HAP-1 (cell line): ENCODE data around the gene TRPM4.

Experiments used
- DNase-seq, 2 experiments: peaks; one replicate each; pipeline ENCODE4 v3.0.0-alpha.2; 2016 to 2020; ENCODE audit warnings: low spot score in 2 of 2
- H3K27me3 ChIP-seq: fragments of 250-450 bp; sonication (Bioruptor Pico); 2 replicates; pipeline ENCODE4 v1.5.1; 2020; ENCODE audit warnings: low read depth, mild to moderate bottlenecking, moderate library complexity
- H3K36me3 ChIP-seq: fragments of 250-450 bp; sonication (Bioruptor Pico); replicated peaks from 2 replicates; pipeline ENCODE4 v1.5.1; 2020; ENCODE audit warnings: mild to moderate bottlenecking
- H3K4me1 ChIP-seq: fragments of 250-450 bp; sonication (Bioruptor Pico); 2 replicates; pipeline ENCODE4 v1.5.1; 2020; ENCODE audit warnings: mild to moderate bottlenecking
- H3K4me3 ChIP-seq: fragments of 250-450 bp; sonication (Bioruptor Pico); 2 replicates; pipeline ENCODE4 v1.5.1; 2020; ENCODE audit warnings: mild to moderate bottlenecking, moderate library complexity
- H3K9me3 ChIP-seq: fragments of 250-450 bp; sonication (Bioruptor Pico); 2 replicates; pipeline ENCODE4 v1.5.1; 2020; ENCODE audit warnings: mild to moderate bottlenecking, moderate library complexity
- in situ Hi-C: fragments of 300-500 bp; cut with MboI; formaldehyde crosslinking; loops from 3 replicates; pipeline ENCODE4 v1.14.3; 2020; ENCODE audit warnings: low sequenced_read_pairs, inconsistent platforms, mixed read lengths

The TRPM4 gene

DNA sequence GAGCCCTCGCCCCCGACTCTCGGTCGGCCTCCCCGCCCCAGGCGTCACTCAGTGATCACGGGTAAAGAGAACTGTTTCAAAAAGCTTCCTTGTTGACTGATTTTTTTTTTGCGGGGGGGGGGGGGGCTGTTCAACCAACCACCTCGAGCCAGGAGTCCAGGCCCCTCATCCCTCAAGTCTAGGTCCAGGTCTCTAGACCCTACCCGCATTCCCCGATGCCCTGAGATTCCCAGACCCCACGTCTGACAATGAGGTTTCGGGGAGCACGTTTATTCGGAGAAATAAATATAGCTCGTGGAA, 6.7 kb upstream of the TRPM4 start:
- Histone ChIP-seq H3K27me3 (no peaks in the 10 kb centered on the region), H3K4me1 (peaks cover 19% of the 10 kb centered on the region), H3K9me3 (no peaks in the 10 kb centered on the region), H3K36me3 (no peaks in the 10 kb centered on the region), H3K4me3 (peak overlapping the region; percentile 70)
- in situ Hi-C loops: no loop called here
- DNase-seq: no peak

GRCh38 chr19:49151267-49152118, 6.1 kb upstream of the TRPM4 start:
- H3K27me3 ChIP-seq: no peaks in the 10 kb centered on the region
- peak overlapping the region; percentile 70 for H3K4me3 ChIP-seq
- peak; percentile 84 to 95 for DNase-seq
- peaks cover 15% of the 10 kb centered on the region for H3K4me1 ChIP-seq
- no peaks in the 10 kb centered on the region for H3K36me3 ChIP-seq
- no peaks in the 10 kb centered on the region for H3K9me3 ChIP-seq
- in situ Hi-C loops: no loop called here

- Histone ChIP-seq H3K27me3 (no peaks in the 10 kb centered on the region), H3K4me1 (peaks cover 14% of the 10 kb centered on the region), H3K36me3 (no peaks in the 10 kb centered on the region), H3K4me3 (no peak overlapping the region; the same call in 1 of the 2 replicates), H3K9me3 (no peaks in the 10 kb centered on the region)
- DNase-seq: no peak
- in situ Hi-C loops: no loop called here
Measured at GRCh38 chr19:49152119-49152550, 5.5 kb upstream of the TRPM4 start.

GRCh38 chr19:49153167-49153809, 4.3 kb upstream of the TRPM4 start:
- in situ Hi-C loops: no loop called here
- H3K36me3 ChIP-seq: no peaks in the 10 kb centered on the region

DNA sequence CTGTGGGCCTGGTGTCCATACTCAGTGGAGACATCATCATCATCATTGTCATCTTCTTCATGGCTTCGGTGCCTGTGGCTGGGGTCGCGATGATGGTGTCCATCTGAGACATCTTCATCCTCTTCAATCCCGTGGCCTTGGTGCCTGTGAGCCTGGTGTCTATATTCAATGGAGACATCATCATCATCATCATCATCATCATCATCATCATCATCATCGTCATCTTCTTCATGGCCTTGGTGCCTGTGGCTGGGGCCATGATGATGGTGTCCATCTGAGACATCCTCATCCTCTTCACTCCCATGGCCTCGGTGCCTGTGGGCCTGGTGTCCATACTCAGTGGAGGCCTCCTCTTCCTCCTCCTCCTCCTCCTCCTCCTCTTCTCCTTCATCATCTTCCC, 3.3 kb upstream of the TRPM4 start:
- in situ Hi-C loops: no loop called here
- no peaks in the 10 kb centered on the region for H3K36me3 ChIP-seq
- peaks cover 11% of the 10 kb centered on the region for H3K4me1 ChIP-seq
- no peak overlapping the region for H3K4me3 ChIP-seq
- H3K9me3 ChIP-seq: no peaks in the 10 kb centered on the region
- DNase-seq: no peak
- H3K27me3 ChIP-seq: no peaks in the 10 kb centered on the region

More at GRCh38 chr19:49153167-49153809, 4.3 kb upstream of the TRPM4 start:
- Histone ChIP-seq H3K9me3 (no peaks in the 10 kb centered on the region), H3K4me3 (no peak overlapping the region), H3K27me3 (no peaks in the 10 kb centered on the region), H3K4me1 (peaks cover 15% of the 10 kb centered on the region)
- no peak for DNase-seq

DNA sequence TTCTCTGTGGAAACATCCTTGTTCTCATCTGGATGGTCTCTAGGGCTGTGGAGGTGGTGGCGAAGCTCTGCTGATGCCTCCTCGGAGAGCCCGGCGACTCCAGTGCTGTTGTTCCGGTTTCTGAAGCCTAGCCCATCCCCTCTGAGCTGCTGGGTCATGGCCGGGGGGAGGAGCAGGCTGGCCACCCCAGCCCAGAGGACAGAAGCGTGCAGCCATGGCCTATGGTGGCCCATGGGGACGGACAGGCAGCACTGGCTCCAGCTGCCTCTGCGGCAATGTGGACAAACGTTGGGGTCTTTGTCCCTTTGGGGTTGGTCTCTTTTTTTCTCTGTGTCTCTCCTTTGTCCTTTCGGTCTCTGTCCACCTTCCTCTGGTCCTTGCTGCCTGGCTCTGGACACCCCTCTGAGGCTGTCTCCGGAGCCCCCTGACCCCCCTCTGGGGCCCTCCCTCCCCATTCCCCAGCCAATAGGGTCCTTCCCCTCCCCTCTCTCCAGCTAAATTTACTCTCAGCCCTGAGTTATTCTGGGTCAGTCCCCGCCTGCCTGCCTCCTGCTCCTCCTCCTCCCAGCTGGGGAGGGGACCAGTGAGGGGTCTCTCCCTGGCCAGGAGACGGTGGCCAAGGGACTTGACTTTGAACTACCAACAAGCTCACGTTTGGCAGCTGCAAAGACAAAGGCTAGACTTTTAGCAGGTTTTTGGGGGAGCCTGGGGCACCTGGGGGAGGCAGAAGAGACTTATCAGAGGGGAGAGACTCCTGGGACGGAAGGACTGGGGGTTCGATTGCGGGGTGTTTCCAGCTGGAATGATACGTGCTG, 2.4 kb upstream of the TRPM4 start, which contains the start of gene HRC:
Gene HRC (minus strand): TSS at position 392 of the 815 bp plus-strand sequence. CDS start 159 bp downstream, at position 233.
- no peak for DNase-seq
- Histone ChIP-seq H3K27me3 (no peaks in the 10 kb centered on the region), H3K4me1 (peaks cover 11% of the 10 kb centered on the region), H3K36me3 (no peaks in the 10 kb centered on the region), H3K9me3 (no peaks in the 10 kb centered on the region), H3K4me3 (no peak within 1 kb of the TSS)
- in situ Hi-C loops: no loop called here

GRCh38 chr19:49155820-49156346, 1.7 kb upstream of the TRPM4 start:
- H3K4me1 ChIP-seq: peaks cover 11% of the 10 kb centered on the region
- no peaks in the 10 kb centered on the region for H3K27me3 ChIP-seq
- in situ Hi-C loops: no loop called here
- no peak for DNase-seq
- no peaks in the 10 kb centered on the region for H3K9me3 ChIP-seq
- no peak overlapping the region for H3K4me3 ChIP-seq
- H3K36me3 ChIP-seq: no peaks in the 10 kb centered on the region

- no peak for DNase-seq
- Histone ChIP-seq H3K9me3 (no peaks in the 10 kb centered on the region), H3K4me3 (no peak overlapping the region), H3K27me3 (no peaks in the 10 kb centered on the region), H3K4me1 (peaks cover 5% of the 10 kb centered on the region), H3K36me3 (no peaks in the 10 kb centered on the region)
- in situ Hi-C loops: no loop called here
Measured at GRCh38 chr19:49160450-49161189, 3.0 kb downstream of the TRPM4 start.

DNA sequence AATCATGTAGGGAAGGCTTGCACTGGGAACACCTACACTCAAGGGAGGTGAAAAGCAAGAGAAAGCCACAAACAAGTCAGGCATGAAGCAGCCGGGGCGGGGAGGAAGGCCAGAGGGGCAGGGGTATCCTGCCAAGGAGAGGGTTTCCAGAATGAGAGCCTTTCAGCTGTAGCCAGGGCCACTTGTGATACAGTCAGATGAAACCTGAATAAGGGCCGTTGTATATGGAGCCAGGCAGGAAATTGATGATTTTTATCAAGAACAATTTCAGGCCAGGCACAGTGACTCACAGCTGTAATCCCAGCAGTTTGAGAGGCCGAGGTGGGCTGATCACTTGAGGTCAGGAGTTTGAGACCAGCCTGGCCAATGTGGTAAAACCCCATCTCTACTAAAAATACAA, 4.4 kb downstream of the TRPM4 start:
- in situ Hi-C loops: no loop called here

GRCh38 chr19:49165111-49165750, 7.6 kb downstream of the TRPM4 start:
- peaks cover 12% of the 10 kb centered on the region; the same call in 1 of the 2 replicates for H3K36me3 ChIP-seq
- in situ Hi-C loops: no loop called here
- no peaks in the 10 kb centered on the region for H3K9me3 ChIP-seq
- no peak for DNase-seq
- no peak overlapping the region for H3K4me3 ChIP-seq
- H3K4me1 ChIP-seq: no peaks in the 10 kb centered on the region
- no peaks in the 10 kb centered on the region for H3K27me3 ChIP-seq

More for the DNA sequence above, 4.4 kb downstream of the TRPM4 start:
- Histone ChIP-seq H3K9me3 (no peaks in the 10 kb centered on the region), H3K4me1 (peaks cover 5% of the 10 kb centered on the region), H3K36me3 (no peaks in the 10 kb centered on the region), H3K4me3 (no peak overlapping the region), H3K27me3 (no peaks in the 10 kb centered on the region)
- DNase-seq: no peak

- H3K9me3 ChIP-seq: no peaks in the 10 kb centered on the region
- H3K4me3 ChIP-seq: no peak overlapping the region
- DNase-seq: no peak
- H3K4me1 ChIP-seq: no peaks in the 10 kb centered on the region
- no peaks in the 10 kb centered on the region for H3K27me3 ChIP-seq
- H3K36me3 ChIP-seq: peaks cover 16% of the 10 kb centered on the region
- in situ Hi-C loops: no loop called here
Measured at GRCh38 chr19:49165865-49166301, 8.3 kb downstream of the TRPM4 start.

- Histone ChIP-seq H3K27me3 (no peaks in the 10 kb centered on the region), H3K9me3 (no peaks in the 10 kb centered on the region), H3K36me3 (peaks cover 28% of the 10 kb centered on the region), H3K4me1 (no peaks in the 10 kb centered on the region), H3K4me3 (no peak overlapping the region)
- no peak for DNase-seq
- in situ Hi-C loops: no loop called here
Measured at GRCh38 chr19:49167857-49168409, 10.3 kb downstream of the TRPM4 start.
